SK-N-MC (cell line): Measurements from ENCODE around the gene C1orf56.

Source experiments
- EZH2 ChIP-seq: fragments of 200-600 bp; sonication (generic); IDR thresholded peaks from one replicate; pipeline ENCODE4 v1.6.1; 2017; ENCODE audit warnings: antibody characterized with exemption
- POLR2AphosphoS5 ChIP-seq: IDR thresholded peaks from 2 replicates; pipeline ENCODE4 v1.6.1; 2012; ENCODE audit warnings: mild to moderate bottlenecking, low read depth, low read length, borderline replicate concordance

DNA sequence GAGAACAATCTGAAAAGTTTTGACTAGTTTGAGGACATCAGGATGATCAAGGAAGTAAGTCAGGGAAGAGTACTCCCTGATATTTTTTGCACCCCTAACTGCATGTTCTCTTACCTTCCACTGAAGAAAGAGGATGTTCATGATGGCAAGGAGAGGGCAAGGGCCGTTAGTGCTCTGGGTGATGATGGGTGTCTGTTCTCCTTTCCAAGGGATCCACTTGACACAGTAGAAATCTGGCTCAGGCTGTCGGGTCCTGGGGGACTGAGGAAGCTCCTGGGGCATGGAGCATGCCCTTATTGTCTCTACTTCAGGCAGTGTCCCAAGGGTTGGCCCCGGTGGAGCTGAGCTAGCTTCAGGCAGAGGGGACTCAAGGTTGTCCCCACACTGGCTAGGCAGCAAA lies 45.5 kb upstream of the C1orf56 start:
- TF ChIP-seq POLR2AphosphoS5: no peak
- no peak for TF ChIP-seq EZH2
